Peyer's patch (tissue), 4 donors: ENCODE results near the gene PCP4L1.

Experiments
- CTCF ChIP-seq, 6 experiments: fragments of 450-650 bp in 4 of 6; fragments of 200-600 bp in 2 of 6; sonication (generic) in 1 of 6; IDR thresholded peaks; one replicate each; pipeline ENCODE4 v1.5.1; 2017 to 2019; ENCODE audit warnings: antibody characterized with exemption in 6 of 6, mild to moderate bottlenecking in 3 of 6, moderate library complexity in 1 of 6
- POLR2A ChIP-seq, 2 donors: fragments of 450-650 bp; IDR thresholded peaks; one replicate each; pipeline ENCODE4 v1.5.1; 2017; ENCODE audit warnings: antibody characterized with exemption in 2 of 2, mild to moderate bottlenecking in 2 of 2, moderate library complexity in 2 of 2

- no peak for TF ChIP-seq CTCF (IDR thresholded peaks at IDR 0.05)
- no peak for TF ChIP-seq POLR2A (IDR thresholded peaks at IDR 0.05)
These were observed 2.1 kb downstream of the PCP4L1 start for GRCh38 chr1:161260376-161261260.
